Measurements from ENCODE around the gene STXBP2.

Gene STXBP2

GRCh38 chr19:7612282-7613274, 24.3 kb upstream of the STXBP2 start:
- no peak for DNase-seq (ENCODE audit: low read depth)

GRCh38 chr19:7614859-7615741, 21.8 kb upstream of the STXBP2 start:
- DNase-seq (ENCODE audit: low read depth) = no peak

- no peak for DNase-seq (ENCODE audit: low read depth)
These were observed 19.7 kb upstream of the STXBP2 start for GRCh38 chr19:7617172-7617571.

GRCh38 chr19:7617735-7618134, 19.2 kb upstream of the STXBP2 start:
- no peak for DNase-seq (ENCODE audit: low read depth)

GRCh38 chr19:7618348-7618747, 18.6 kb upstream of the STXBP2 start:
- DNase-seq (ENCODE audit: low read depth) = no peak

GRCh38 chr19:7618771-7619510, 18.0 kb upstream of the STXBP2 start:
- DNase-seq (ENCODE audit: low read depth) = no peak

GRCh38 chr19:7619671-7620441, 17.1 kb upstream of the STXBP2 start:
- no peak for DNase-seq (ENCODE audit: low read depth)

GRCh38 chr19:7620442-7621412, 16.2 kb upstream of the STXBP2 start:
- DNase-seq (ENCODE audit: low read depth) = no peak

GRCh38 chr19:7622933-7623685, 13.8 kb upstream of the STXBP2 start:
- no peak for DNase-seq (ENCODE audit: low read depth)

- no peak for DNase-seq (ENCODE audit: low read depth)
These were observed 12.9 kb upstream of the STXBP2 start for GRCh38 chr19:7623725-7624603.

GRCh38 chr19:7624810-7625209, 12.1 kb upstream of the STXBP2 start:
- no peak for DNase-seq (ENCODE audit: low read depth)

GRCh38 chr19:7625763-7626372, 11.0 kb upstream of the STXBP2 start:
- no peak for DNase-seq (ENCODE audit: low read depth)

- DNase-seq (ENCODE audit: low read depth) = no peak
These were observed 9.7 kb upstream of the STXBP2 start for GRCh38 chr19:7627166-7627565.

- DNase-seq (ENCODE audit: low read depth) = no peak
These were observed 8.2 kb upstream of the STXBP2 start for GRCh38 chr19:7628589-7629311.

GRCh38 chr19:7629347-7630054, 7.4 kb upstream of the STXBP2 start, which contains the start of the genes PET100 and XAB2:
Gene PET100 (plus strand): TSS chr19:7629793. CDS start chr19:7629834, 41 bp downstream.
Gene XAB2 (minus strand): TSS chr19:7629545. CDS start chr19:7629527, 18 bp downstream.
- DNase-seq (ENCODE audit: low read depth) = peak; percentile 89

- no peak for DNase-seq (ENCODE audit: low read depth)
These were observed 5.3 kb upstream of the STXBP2 start for GRCh38 chr19:7631577-7631976.

Data from stimulated activated CD8-positive, alpha-beta memory T cell treated with anti-CD3 and anti-CD28 coated beads, Interleukin-15, amount 100 ng/mL, for 1 hour (primary cell).